ENCODE results near the gene PTPRG. TPM values are rescaled to one million over a fixed set of nuclear protein-coding genes. Genes with fewer than 3 reads are reported as not detected.

PTPRG gene
- total RNA-seq, 2 donors from 2014 or later: 33.9 to 39.2 TPM

DNA sequence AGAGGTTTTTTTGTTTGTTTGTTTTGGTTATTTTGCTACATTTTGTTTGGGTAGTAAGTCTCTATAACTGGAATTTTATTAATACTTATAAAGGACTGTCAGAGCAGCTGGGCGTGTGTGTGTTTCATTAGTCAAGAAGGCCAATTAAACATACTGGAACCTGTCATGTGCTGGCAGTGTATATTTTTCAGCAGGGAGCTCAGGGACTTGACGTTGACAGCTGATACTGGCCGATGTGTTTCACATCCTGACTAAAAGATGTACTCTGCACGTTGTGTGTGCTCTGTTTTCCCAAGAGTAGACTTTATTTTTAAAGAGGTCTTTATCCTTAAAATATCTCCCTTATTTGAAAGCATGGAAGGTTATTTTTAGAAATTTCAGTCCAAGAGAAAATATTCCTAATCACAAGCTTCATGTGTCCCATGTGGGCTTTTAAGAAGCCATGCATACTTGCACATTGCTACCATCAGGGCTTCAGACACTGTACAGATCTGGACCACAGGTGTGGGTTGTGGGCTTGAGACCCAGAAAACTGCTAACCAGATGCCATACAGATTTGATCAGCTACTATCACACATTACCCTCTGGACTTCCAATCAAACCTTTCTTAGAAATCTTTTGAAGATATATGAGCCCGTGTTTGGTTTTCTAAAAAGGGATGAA, 676.0 kb downstream of the PTPRG start:
- Histone ChIP-seq H3K27ac (no peak overlapping the region), H3K9me3 (no peaks in the 10 kb centered on the region), H3K4me3 (no peak overlapping the region), H3K36me3 (no peaks in the 10 kb centered on the region), H3K4me1 (peaks cover 0 to 23% of the 10 kb centered on the region in 2 donors), H3K27me3 (no peaks in the 10 kb centered on the region)
- TF ChIP-seq, protein P1, sequence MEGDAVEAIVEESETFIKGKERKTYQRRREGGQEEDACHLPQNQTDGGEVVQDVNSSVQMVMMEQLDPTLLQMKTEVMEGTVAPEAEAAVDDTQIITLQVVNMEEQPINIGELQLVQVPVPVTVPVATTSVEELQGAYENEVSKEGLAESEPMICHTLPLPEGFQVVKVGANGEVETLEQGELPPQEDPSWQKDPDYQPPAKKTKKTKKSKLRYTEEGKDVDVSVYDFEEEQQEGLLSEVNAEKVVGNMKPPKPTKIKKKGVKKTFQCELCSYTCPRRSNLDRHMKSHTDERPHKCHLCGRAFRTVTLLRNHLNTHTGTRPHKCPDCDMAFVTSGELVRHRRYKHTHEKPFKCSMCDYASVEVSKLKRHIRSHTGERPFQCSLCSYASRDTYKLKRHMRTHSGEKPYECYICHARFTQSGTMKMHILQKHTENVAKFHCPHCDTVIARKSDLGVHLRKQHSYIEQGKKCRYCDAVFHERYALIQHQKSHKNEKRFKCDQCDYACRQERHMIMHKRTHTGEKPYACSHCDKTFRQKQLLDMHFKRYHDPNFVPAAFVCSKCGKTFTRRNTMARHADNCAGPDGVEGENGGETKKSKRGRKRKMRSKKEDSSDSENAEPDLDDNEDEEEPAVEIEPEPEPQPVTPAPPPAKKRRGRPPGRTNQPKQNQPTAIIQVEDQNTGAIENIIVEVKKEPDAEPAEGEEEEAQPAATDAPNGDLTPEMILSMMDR (IDR thresholded peaks at IDR 0.05): no peak
- DNase-seq (ENCODE audit: low spot score): no peak

DNA sequence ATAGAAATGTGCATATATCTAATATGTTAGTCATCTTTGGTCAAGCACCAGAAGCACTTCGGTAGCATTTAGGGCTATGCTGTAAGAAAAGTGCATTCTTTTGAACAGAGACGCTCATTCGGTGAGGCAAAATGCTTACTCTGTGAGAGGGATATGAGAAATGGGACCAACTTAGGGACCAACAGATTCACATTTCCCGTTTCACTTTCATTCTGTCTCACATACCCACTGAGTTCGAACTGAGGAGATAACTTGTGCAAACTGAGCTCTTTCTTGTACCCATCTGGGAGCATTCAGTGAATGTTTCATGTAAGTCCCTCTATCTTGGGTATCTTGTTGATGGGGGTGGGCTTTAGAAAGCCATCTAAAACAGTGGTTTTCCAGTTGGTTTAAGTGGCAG, 676.6 kb downstream of the PTPRG start:
- Histone ChIP-seq H3K4me1 (peaks cover 0 to 23% of the 10 kb centered on the region in 2 donors), H3K27me3 (no peaks in the 10 kb centered on the region), H3K9me3 (no peaks in the 10 kb centered on the region), H3K36me3 (no peaks in the 10 kb centered on the region), H3K27ac (no peak overlapping the region), H3K4me3 (no peak overlapping the region)
- DNase-seq (ENCODE audit: low spot score): no peak
- TF ChIP-seq, protein P1 (IDR thresholded peaks at IDR 0.05): no peak

DNA sequence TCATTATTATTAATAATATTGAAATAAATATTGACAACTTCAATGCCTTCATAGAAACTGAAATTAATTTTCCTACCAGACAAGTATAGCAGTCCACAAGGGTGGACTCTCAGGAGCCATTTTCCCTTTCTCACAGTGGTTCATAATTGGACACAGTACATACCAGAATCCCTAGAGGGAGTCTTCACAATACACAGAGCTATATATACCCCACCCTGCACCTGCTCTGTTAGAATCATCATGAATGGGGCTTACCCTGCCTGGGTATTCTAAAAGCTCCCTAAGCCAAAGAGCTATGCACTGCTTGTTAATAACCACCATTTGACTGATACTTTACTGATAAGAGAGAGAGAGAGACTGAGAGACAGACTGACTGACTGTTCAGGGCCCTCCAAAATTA, 677.1 kb downstream of the PTPRG start:
- Histone ChIP-seq H3K4me3 (no peak overlapping the region), H3K4me1 (peaks cover 0 to 23% of the 10 kb centered on the region in 2 donors), H3K27ac (no peak overlapping the region), H3K9me3 (no peaks in the 10 kb centered on the region), H3K36me3 (no peaks in the 10 kb centered on the region), H3K27me3 (no peaks in the 10 kb centered on the region)
- TF ChIP-seq, protein P1 (IDR thresholded peaks at IDR 0.05): no peak
- DNase-seq (ENCODE audit: low spot score): no peak

DNA sequence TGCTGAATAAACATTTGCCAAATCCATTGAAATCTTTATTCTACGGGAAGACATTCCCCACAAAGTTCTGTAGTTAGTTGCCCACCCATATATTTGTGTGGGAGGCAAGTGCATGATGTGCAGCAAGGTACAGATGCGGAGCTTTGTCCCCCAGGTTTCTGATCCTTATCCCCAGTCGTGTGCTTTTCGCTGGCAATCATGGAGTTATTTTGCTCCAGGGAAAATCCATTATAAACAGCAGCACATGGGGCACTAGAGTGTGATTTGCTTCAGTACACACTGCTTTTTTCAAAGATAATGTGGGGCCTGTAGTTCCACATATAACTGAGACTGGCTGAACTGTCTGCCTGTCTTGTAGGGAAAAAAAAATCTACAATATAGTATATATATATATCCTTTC, 679.9 kb downstream of the PTPRG start:
- Histone ChIP-seq H3K27me3 (no peaks in the 10 kb centered on the region), H3K9me3 (no peaks in the 10 kb centered on the region), H3K4me3 (no peak overlapping the region), H3K27ac (no peak overlapping the region), H3K36me3 (no peaks in the 10 kb centered on the region), H3K4me1 (peaks cover 0 to 15% of the 10 kb centered on the region in 2 donors)
- TF ChIP-seq, protein P1 (IDR thresholded peaks at IDR 0.05): no peak
- DNase-seq (ENCODE audit: low spot score): no peak

DNA sequence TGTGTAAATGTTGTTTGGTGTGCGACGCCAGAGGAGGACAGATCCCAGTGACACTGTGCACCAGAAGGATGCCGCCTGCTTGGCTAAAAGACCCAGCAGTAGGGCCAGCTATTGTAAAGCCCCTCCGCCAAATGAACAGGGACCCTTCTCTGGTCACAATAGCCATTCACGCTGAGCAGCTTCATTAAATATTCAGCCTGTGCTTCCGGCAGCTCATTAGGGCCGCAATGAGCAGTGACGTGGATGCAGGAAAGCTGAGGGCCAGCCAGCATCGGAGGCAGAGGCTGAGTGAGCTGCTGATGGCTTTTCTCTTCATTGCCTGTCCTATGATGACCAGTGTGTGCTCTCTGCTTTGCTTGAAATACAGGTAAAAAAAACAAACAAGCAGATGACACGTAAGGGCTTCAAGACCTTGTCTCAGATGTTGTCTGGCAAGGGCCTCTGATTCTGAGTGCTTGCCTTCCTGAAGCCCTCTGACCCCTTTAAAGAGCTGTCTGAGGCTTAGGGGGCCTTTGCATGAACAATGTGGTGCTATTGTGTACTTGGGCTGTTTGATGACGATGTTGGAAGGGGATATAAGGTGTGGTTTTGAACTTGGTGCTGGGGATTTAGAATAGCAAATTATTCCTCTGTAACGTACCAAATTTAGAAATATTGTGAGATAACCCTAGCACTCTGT, 681.6 kb downstream of the PTPRG start:
- DNase-seq (ENCODE audit: low spot score): no peak
- Histone ChIP-seq H3K27me3 (no peaks in the 10 kb centered on the region), H3K4me3 (no peak overlapping the region), H3K36me3 (no peaks in the 10 kb centered on the region), H3K9me3 (no peaks in the 10 kb centered on the region), H3K27ac (no peak overlapping the region), H3K4me1 (peaks cover 0 to 6% of the 10 kb centered on the region in 2 donors)
- TF ChIP-seq, protein P1 (IDR thresholded peaks at IDR 0.05): no peak
